B cell (primary cell): ENCODE measurements around the gene LIG4. TPM values are rescaled to one million over a fixed set of nuclear protein-coding genes. Genes with fewer than 3 reads are reported as not detected.

Experiments used
- ATAC-seq: fragments of 200-7000 bp; cut with Tn5 transposase; one replicate; pipeline ENCODE4 v1.10.0; 2021; ENCODE audit warnings: low read depth, mild to moderate bottlenecking, moderate number of reproducible peaks, moderate library complexity
- CTCF ChIA-PET: fragments of 350-600 bp; sonication (Branson Sonifier 250); formaldehyde crosslinking; loops from one replicate; lab custom pipeline; 2021; ENCODE audit warnings: antibody characterized with exemption, inconsistent platforms; lab: Charles Lee
- POLR2A ChIA-PET: fragments of 350-600 bp; sonication (Branson Sonifier 250); formaldehyde crosslinking; loops from one replicate; lab custom pipeline; 2021; ENCODE audit warnings: antibody characterized with exemption; lab: Charles Lee
- DNase-seq: peaks from one replicate; pipeline ENCODE4 v3.0.0; 2013
- H2AFZ ChIP-seq: 2 replicates; pipeline ENCODE4 v1.6.1; 2012; ENCODE audit warnings: mild to moderate bottlenecking, low read depth, low read length; ENCODE audit not compliant: insufficient read depth, poor library complexity, severe bottlenecking
- H3K27ac ChIP-seq, 2 donors: 1 replicate in 1 of 2; 2 replicates in 1 of 2; pipeline ENCODE4 v1.5.1; 2012 to 2013; ENCODE audit warnings: low read length in 2 of 2, mild to moderate bottlenecking in 2 of 2, moderate library complexity in 1 of 2
- H3K27me3 ChIP-seq, 4 experiments: fragments of 200-600 bp in 1 of 4; sonication (generic) in 1 of 4; replicated peaks in 1 of 4; 1 replicate in 2 of 4; 2 replicates in 2 of 4; pipeline versions ENCODE4 v1.6.1 to v1.7.0; 2013 to 2016; ENCODE audit warnings: low read length in 3 of 4, mild to moderate bottlenecking in 2 of 4, mixed read lengths in 1 of 4, moderate library complexity in 1 of 4; ENCODE audit not compliant: insufficient read depth in 4 of 4, control insufficient read depth in 3 of 4; ENCODE audit errors: control extremely low read depth in 1 of 4
- H3K36me3 ChIP-seq, 2 experiments: replicated peaks in 1 of 2; 1 replicate in 1 of 2; 2 replicates in 1 of 2; pipeline versions ENCODE4 v1.6.1 to v1.7.1; 2013; ENCODE audit warnings: low read length in 1 of 2; ENCODE audit not compliant: insufficient read depth in 2 of 2, control insufficient read depth in 1 of 2; ENCODE audit errors: control extremely low read depth in 1 of 2, extremely low read depth in 1 of 2
- H3K4me1 ChIP-seq, 2 donors: fragments of 200-600 bp in 1 of 2; sonication (generic) in 1 of 2; 1 replicate in 1 of 2; 2 replicates in 1 of 2; pipeline versions ENCODE4 v1.5.1 to v1.6.1; 2013 to 2017; ENCODE audit warnings: low read length in 2 of 2; ENCODE audit not compliant: control insufficient read depth in 2 of 2, insufficient read depth in 2 of 2
- H3K4me2 ChIP-seq: replicated peaks from 2 replicates; pipeline ENCODE3; 2012; ENCODE audit warnings: mild to moderate bottlenecking, low read depth, low read length; ENCODE audit not compliant: poor library complexity, severe bottlenecking
- H3K4me3 ChIP-seq, 5 experiments: fragments of 200-600 bp in 1 of 5; sonication (generic) in 1 of 5; 1 replicate in 3 of 5; 2 replicates in 2 of 5; pipeline versions ENCODE4 v1.5.1 to v1.7.0; 2011 to 2016; ENCODE audit warnings: low read length in 4 of 5, mild to moderate bottlenecking in 4 of 5, low read depth in 2 of 5, control low read depth in 1 of 5, moderate library complexity in 1 of 5; ENCODE audit not compliant: insufficient read depth in 1 of 5; ENCODE audit errors: control extremely low read depth in 1 of 5, extremely low read depth in 1 of 5
- H3K79me2 ChIP-seq: fragments of 200-600 bp; sonication (generic); one replicate; pipeline ENCODE4 v1.6.0; 2016; ENCODE audit warnings: low read length; ENCODE audit not compliant: control insufficient read depth, insufficient read depth
- H3K9ac ChIP-seq: fragments of 200-600 bp; sonication (generic); 2 replicates; pipeline ENCODE4 v1.6.1; 2017; ENCODE audit warnings: mild to moderate bottlenecking, low read length, moderate library complexity
- H3K9me3 ChIP-seq, 3 donors: one replicate each; pipeline versions ENCODE4 v1.6.1 to v1.7.1; 2013; ENCODE audit warnings: low read length in 2 of 3; ENCODE audit not compliant: control insufficient read depth in 2 of 3, insufficient read depth in 1 of 3; ENCODE audit errors: control extremely low read depth in 1 of 3
- H4K20me1 ChIP-seq: 2 replicates; pipeline ENCODE4 v1.6.0; 2012; ENCODE audit warnings: mild to moderate bottlenecking, low read length; ENCODE audit not compliant: insufficient read depth, control insufficient read depth, poor library complexity, severe bottlenecking
- H3K27ac Mint-ChIP-seq: one replicate; pipeline ENCODE4 v1.8.0; 2021; ENCODE audit warnings: mixed read lengths
- H3K27me3 Mint-ChIP-seq: one replicate; pipeline ENCODE4 v1.8.0; 2021; ENCODE audit warnings: mixed read lengths
- H3K4me1 Mint-ChIP-seq: one replicate; pipeline ENCODE4 v1.8.0; 2021; ENCODE audit warnings: mixed read lengths
- H3K4me3 Mint-ChIP-seq: one replicate; pipeline ENCODE4 v1.8.0; 2021; ENCODE audit warnings: mixed read lengths
- H3K9me3 Mint-ChIP-seq: one replicate; pipeline ENCODE4 v1.8.0; 2022; ENCODE audit warnings: mixed read lengths; ENCODE audit not compliant: insufficient read depth
- CTCF ChIP-seq: fragments of 200-600 bp; IDR thresholded peaks from one replicate; pipeline ENCODE4 v1.8.0; 2022; ENCODE audit warnings: antibody characterized with exemption, mild to moderate bottlenecking
- EZH2 ChIP-seq: IDR thresholded peaks from 2 replicates; pipeline ENCODE4 v1.6.1; 2012; ENCODE audit warnings: borderline replicate concordance, low read depth, mild to moderate bottlenecking, moderate library complexity, low read length; ENCODE audit not compliant: insufficient read depth, poor library complexity, severe bottlenecking
- WGBS: methylation state at CpG from one replicate; pipeline ENCODE4 v1.1.5; 2013; ENCODE audit warnings: missing lambda C conversion rate; ENCODE audit not compliant: insufficient coverage; 5-methylcytosine and 5-hydroxymethylcytosine counted together
- intact Hi-C: fragments of 100-400 bp; cut with micrococcal nuclease; formaldehyde crosslinking; loops from one replicate; pipeline ENCODE4 v1.10.0; 2022
- polyA plus RNA-seq: library from polyadenylated mRNA; depleted of rRNA; stranded (reverse); fragments of >200 nt; gene quantifications from 2 replicates; pipeline ENCODE4 v1.2.3, GENCODE V29; 2012
- total RNA-seq, 2 donors: library from RNA; stranded (reverse); fragments of 120-200 nt in 1 of 2; gene quantifications; 1 replicate in 1 of 2; 2 replicates in 1 of 2; pipeline versions ENCODE4 v1.2.3 to v1.2.4, GENCODE V29; 2013 to 2022

LIG4 gene
- total and polyA plus RNA-seq, 2 donors (not counting 1 experiment from before 2014, with no cell fraction given), result 6.6 to 22.3 TPM

DNA sequence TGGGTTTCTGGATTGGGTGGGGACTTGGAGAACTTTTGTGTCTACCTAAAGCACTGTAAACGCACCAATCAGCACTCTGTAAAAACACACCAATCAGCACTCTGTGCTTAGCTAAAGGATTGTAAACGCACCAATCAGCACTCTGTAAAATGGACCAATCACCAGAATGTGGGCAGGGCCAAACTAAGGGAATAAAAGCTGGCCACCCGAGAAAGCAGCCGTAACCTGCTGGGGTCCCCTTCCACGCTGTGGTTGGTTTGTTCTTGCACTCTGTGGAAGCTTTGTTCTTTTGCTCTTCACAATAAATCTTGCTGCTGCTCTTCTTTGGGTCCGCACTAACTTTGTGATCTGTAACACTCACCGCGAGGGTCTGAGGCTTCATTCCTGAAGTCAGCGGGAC lies 37.3 kb downstream of the LIG4 start:
- Mint-ChIP-seq H3K27me3 (no peaks in the 10 kb centered on the region), H3K9me3 (peaks cover 3% of the 10 kb centered on the region), H3K27ac (no peak overlapping the region), H3K4me3 (no peak overlapping the region), H3K4me1 (peaks cover 2% of the 10 kb centered on the region)
- POLR2A ChIA-PET, result no interaction called here
- DNase-seq (no peak), ATAC-seq (no peak)
- H3K9ac ChIP-seq, result no peak overlapping the region
- no peaks in the 10 kb centered on the region for H3K79me2 ChIP-seq
- intact Hi-C loops, result no loop called here
- no peaks in the 10 kb centered on the region for H3K36me3 ChIP-seq
- H2AFZ ChIP-seq, result no peak overlapping the region
- no peaks in the 10 kb centered on the region for H4K20me1 ChIP-seq
- no peak overlapping the region for H3K4me2 ChIP-seq
- no peak for TF ChIP-seq CTCF
- no peak for TF ChIP-seq EZH2
- no peak overlapping the region for H3K27ac ChIP-seq
- no peak overlapping the region for H3K4me3 ChIP-seq
- CTCF ChIA-PET, result interaction anchor here (0.7 to 7.2 kb wide), 6 partner anchors 10 to 144 kb away, joined by 3 to 89 read pairs (median 3); partner anchors contain the start of genes ABHD13 and LIG4
- WGBS, result 90% methylated on average over 9 of the region's 9 CpGs
- H3K9me3 ChIP-seq, result peaks cover 0 to 6% (median 0%) of the 10 kb centered on the region in 3 donors
- H3K27me3 ChIP-seq, result no peaks in the 10 kb centered on the region
- no peaks in the 10 kb centered on the region for H3K4me1 ChIP-seq

DNA sequence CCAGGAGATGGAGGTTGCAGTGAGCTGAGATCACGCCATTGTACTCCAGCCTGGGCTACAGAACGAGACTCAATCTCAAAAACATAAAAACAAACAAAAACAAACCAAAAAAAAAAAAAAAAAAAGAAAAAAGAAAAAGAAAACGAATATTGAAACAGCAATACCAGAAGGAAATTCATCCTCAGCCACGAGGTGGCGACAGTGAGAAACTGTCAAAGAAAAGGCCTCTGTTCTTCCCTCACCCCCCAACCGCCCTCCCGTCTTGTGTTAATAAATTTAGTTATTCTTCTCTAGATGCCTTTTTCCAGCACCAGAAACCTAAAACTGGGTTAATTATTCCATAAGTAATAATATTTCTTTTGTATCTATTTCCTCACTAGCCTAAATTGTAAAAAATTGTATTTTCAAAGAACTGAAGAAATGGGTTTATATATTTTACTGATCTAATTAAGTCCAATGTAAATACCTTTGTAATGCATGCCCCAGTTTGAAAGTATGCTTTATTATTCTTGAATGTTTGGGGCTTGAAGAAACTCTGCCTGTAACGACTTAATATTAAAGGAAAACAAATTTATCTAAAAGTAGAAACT lies 38.6 kb downstream of the LIG4 start:
- H3K27me3 Mint-ChIP-seq, result no peaks in the 10 kb centered on the region
- no peak overlapping the region for H3K4me3 ChIP-seq
- H2AFZ ChIP-seq, result no peak overlapping the region
- H4K20me1 ChIP-seq, result no peaks in the 10 kb centered on the region
- ChIA-PET CTCF (interaction anchor here (0.7 to 7.2 kb wide), 12 partner anchors 9 to 718 kb away, joined by 3 to 89 read pairs (median 3); partner anchors contain the start of genes ABHD13 and LIG4), POLR2A (no interaction called here)
- H3K4me1 ChIP-seq, result no peaks in the 10 kb centered on the region
- H3K27ac ChIP-seq, result no peak overlapping the region
- H3K9me3 Mint-ChIP-seq, result peaks cover 3% of the 10 kb centered on the region
- ATAC-seq (peak; percentile 41), DNase-seq (peak; percentile 79)
- H3K9ac ChIP-seq, result no peak overlapping the region
- no peak overlapping the region for H3K4me3 Mint-ChIP-seq
- H3K9me3 ChIP-seq, result peaks cover 0 to 6% (median 0%) of the 10 kb centered on the region in 3 donors
- no peaks in the 10 kb centered on the region for H3K36me3 ChIP-seq
- no peak for TF ChIP-seq EZH2
- peak; percentile 83 for TF ChIP-seq CTCF
- H3K27ac Mint-ChIP-seq, result no peak overlapping the region
- peaks cover 2% of the 10 kb centered on the region for H3K4me1 Mint-ChIP-seq
- intact Hi-C loops, result loop anchor here (2.0 kb wide), 2 partner anchors 42 to 718 kb away; partner anchors contain the start of gene ABHD13
- H3K4me2 ChIP-seq, result no peak overlapping the region
- WGBS, result no CpG with 5 or more reads among the region's 8 CpGs
- H3K27me3 ChIP-seq, result no peaks in the 10 kb centered on the region
- H3K79me2 ChIP-seq, result no peaks in the 10 kb centered on the region
